ENCODE data around the gene XRRA1.
"Not testable (repeated sequence)": the region's sequence is repeated elsewhere in the genome, so short reads cannot be mapped to it uniquely, and the experiment has no call there.

The XRRA1 gene

GRCh38 chr11:74895340-74896116, 53.4 kb downstream of the XRRA1 start:
- DNase-seq (ENCODE audit: low read depth) = no peak

DNA sequence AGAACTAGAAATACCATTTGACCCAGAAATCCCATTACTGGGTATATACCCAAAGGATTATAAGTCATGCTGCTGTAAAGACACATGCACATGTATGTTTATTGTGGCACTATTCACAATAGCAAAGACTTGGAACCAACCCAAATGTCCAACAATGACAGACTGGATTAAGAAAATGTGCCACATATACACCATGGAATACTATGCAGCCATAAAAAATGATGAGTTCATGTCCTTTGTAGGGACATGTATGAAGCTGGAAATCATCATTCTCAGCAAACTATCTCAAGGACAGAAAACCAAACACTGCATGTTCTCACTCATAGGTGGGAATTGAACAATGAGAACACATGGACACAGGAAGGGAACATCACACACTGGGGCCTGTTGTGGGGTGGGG, 55.9 kb downstream of the XRRA1 start:
- DNase-seq (ENCODE audit: low read depth) = not testable (repeated sequence)

- no peak for DNase-seq (ENCODE audit: low read depth)
These were observed 71.8 kb downstream of the XRRA1 start for GRCh38 chr11:74877132-74877531.

DNA sequence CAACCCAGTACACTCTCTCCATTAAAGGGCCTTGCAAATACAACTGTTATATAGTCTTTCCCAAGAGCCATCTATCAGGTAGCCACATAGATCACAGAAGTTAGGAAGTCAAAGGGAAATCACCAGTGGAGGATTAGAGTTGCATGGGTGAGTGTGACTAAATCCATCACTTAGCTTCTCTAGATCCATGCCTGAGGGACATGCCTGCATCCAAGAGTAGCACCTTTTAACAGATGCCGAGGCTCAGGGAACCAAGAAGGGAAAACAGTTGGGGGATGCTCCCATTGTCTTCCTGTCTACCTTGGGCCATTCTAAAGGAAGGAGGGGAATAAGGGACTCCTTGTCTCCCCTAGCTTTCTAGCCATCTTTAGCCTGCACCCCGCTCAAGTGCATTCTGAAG, 77.9 kb downstream of the XRRA1 start:
- no peak for DNase-seq (ENCODE audit: low read depth)

GRCh38 chr11:74870485-74870884, 78.4 kb downstream of the XRRA1 start:
- no peak for DNase-seq (ENCODE audit: low read depth)

- no peak for DNase-seq (ENCODE audit: low read depth)
These were observed 82.3 kb downstream of the XRRA1 start for GRCh38 chr11:74866557-74866956.

DNA sequence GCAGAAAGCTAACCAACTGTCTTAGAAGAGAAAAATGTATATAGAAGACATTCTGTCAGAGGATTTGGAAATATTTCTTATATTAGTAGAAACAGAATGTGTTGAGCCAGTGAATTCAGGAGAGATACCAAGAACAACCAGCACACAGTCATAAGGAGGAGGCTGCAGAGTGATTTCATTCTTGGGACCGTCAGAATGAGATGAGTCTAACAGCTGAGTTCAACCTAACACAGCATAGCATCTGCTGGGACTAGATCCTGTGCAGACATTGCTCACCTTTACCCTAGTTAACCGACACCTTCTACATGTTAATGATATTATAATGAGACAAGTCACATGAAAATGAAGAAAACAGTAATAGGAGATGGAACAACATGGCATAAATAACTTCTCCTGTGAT, 85.5 kb downstream of the XRRA1 start:
- no peak for DNase-seq (ENCODE audit: low read depth)

DNA sequence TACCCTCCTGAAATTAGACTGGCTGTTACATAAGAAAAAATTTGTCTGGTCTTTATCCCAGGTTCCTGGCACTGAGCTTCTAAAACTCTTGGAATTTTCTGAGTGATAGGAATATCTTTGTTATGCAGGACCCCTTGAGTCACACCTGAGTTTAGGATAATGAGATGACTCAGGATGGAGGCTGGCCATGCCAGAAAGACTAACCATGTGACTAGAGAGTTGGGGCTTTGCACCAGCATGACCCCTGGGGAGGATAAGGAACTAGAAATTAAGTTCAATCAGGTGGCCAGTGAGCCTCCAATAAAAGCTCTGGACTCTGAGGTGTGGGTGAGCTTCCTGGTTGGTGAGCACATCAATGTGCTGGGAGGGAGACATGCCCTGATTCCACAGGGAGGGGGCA, 88.1 kb downstream of the XRRA1 start:
- DNase-seq (ENCODE audit: low read depth) = no peak

DNA sequence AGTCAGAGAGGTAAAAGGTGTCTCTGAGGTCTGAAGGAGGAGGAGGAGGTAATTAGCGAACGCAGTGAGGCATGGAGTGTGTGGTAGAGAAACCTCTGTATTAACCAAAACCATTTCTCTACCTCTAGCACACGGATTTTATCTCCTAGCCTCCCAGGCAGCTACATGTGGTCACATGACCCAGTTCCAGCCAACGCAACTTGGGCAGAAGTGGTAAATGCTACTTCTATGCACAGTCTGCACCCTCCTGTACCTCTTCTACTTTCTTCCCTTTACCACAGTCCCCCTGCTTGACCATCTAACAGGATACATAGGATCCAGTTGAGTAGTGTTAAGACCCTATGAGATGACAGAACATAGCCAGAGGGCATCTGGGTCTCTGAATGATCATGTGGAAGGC, 95.7 kb downstream of the XRRA1 start:
- DNase-seq (ENCODE audit: low read depth) = no peak

DNA sequence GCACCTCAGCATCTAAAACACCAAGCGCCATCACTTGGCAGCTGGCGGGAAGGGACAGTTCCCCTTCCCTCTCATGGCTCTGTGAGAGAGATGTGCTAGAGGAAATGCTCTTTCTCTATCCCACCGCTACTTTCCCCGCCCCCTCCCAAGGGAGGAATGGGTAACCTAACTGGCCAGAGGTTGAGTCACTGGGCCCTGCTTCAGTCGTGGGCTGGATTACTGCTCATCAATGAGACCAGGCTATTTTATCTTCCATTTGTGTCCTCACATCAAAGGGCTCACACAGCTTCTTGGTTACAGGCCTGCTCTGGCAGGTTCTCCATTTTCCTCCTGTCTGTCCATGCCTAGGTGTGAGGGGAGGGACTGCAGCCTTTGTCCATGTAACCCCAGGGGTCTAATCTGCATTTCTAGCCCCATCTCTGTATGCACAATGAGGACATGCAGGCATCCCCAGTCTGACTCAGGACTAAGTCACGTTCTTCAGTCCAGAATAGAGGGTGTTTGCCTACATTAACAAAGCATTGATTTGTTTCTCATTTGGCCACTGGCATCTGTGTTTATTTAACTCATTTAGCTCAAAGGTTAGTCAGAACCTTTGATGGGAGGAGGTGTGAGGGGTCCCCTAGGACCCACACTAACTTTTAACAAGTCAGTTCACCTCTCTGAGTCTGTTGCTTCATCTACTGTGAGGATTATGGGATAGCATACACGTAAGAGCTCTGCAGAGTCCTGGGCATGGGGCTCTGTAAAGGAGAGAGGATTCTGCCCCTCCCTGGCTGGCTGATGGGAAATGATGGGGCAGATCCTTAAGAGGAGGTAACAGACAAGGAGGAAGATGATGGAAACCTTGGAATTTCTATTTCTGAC, 99.1 kb downstream of the XRRA1 start:
- no peak for DNase-seq (ENCODE audit: low read depth)

DNA sequence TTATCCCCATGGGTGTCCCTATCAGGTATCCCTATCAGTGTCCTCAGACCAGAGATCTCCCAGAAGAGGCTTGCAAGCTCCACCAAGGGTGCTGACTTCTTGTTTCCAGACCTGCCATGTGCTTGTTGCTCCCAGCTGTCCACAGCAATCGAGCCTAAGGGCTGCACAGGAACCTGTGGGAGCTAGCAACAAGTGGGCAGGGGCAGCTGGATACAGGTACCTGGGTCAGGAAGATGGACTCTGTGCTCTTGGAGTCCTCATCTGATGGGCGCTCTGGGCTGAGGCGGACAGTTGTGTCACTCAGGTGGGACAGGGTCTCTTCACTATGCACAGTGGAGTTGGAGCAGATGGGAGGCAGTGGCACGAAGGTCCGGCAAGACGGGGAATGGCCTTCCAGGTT, 101.0 kb downstream of the XRRA1 start:
- DNase-seq (ENCODE audit: low read depth) = no peak

DNA sequence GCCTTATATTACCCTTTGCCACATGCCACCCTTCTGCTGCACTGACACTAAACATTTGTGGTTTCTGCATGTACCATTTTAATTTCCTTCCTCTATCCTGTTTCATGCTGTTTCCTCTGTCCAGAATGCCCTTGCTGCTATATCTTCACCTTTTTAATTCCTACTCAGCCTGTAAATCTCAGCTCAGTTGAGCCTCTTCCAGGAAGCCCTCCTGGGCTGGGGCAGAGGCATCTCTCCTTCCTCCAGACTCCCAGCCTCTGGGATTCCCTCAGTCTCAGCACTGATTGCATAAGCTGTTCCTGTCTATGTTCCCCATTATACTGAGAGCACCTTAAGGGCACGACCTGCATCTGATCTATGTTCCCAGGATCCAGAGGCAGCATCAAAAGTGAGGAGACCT, 101.5 kb downstream of the XRRA1 start:
- no peak for DNase-seq (ENCODE audit: low read depth)

DNA sequence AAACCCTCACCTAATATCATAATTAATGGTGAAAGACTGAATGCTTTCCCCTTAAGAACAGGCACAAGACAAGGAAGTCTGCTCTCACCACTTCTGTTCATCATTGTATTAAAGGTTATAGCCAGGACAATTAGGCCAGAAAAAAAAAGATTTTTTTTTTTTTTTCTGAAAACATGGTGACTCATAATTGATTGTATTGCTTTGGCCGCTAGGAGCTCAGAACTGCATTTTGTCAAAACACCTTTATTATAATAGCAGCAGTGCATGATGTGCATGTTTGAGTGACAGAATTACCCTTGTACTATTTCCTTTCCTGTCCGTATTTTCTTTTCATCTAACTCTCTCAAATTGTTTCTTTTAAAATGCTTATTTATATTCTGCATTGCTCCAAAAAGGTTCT, 102.1 kb downstream of the XRRA1 start:
- no peak for DNase-seq (ENCODE audit: low read depth)

DNA sequence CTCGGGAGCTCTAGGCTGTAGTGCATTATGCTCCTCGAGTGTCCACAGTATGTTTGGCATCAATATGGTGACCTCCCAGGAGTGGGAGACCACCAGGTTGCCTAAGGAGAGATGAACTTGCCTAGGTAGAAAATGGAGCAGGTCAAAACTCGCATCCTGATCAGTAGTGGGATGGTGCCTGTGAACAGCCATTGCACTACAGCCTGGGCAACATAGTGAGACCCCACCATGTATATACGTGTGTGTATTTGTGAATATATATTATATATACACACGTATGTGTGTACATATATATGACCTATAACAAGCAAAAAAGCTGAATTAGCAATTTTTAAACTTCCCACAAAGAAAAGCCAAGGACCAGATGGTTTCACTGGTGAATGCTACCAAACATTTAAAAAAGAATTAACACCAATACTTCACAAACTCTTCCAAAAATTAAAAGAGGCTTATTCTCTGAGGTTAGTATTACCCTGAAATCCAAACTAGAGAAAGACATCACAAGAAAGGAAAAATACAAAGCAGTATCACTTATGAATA, 102.8 kb downstream of the XRRA1 start:
- DNase-seq (ENCODE audit: low read depth) = no peak

- no peak for DNase-seq (ENCODE audit: low read depth)
These were observed 104.0 kb downstream of the XRRA1 start for GRCh38 chr11:74844865-74845264.

GRCh38 chr11:74844072-74844471, 104.8 kb downstream of the XRRA1 start:
- no peak for DNase-seq (ENCODE audit: low read depth)

DNA sequence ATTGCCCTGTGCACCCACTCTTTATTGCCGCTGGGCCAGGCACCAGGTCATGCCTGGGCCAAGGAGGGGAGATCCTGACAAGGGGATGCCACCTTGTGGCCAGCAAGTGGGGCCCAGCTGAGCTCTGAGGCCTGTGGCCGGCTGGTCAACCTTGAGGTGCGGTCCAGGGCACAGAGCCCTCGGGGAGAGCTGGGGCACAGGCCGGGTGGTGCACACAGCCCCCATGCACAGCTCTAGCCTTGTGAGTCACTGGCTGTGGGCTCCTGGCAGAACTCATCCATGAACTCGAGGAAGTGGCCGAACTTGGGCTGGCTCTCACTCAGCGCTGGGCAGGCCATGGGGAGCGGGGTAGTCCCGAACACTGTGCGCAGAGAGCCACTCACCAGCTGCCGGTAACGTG, 105.9 kb downstream of the XRRA1 start:
- no peak for DNase-seq (ENCODE audit: low read depth)

DNA sequence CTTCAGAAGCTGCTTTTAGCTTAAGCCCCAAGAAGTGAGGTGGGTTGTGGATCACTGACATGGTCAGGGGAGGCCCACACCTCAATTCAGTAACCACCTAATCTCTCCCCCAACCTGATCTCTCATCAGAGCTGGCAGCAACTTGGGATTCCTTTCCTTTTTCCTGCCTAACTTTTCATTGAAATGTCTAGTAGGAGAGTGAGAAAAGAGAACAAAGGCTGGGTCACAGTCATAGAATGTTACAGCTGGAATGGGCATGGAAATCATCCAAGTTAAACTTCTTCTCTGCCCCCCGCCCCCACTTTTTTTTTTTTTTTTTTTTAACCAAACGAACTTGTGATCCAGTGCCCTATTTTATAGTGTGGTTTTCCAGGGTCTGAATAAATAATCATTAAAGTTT, 108.4 kb downstream of the XRRA1 start:
- DNase-seq (ENCODE audit: low read depth) = no peak

DNA sequence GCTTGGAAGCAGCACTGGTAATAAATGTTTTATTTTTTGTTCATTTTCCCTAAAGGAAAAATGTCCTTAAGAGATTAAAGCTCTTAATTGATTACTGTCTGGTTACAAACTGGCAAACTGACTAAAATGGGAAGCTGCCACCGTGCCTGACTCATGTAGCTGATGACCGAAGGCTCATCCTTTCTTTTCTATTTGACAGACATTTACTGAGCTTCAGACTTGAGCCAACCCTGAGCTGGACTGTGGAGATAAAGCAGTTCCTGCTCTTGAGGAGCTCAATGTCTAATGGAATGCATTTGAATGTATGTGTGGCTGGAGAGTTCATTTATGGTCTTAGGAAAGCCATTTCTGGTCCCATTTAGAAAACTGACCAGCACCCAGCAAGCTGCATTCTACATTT, 108.9 kb downstream of the XRRA1 start:
- no peak for DNase-seq (ENCODE audit: low read depth)

GRCh38 chr11:74839446-74839845, 109.4 kb downstream of the XRRA1 start:
- no peak for DNase-seq (ENCODE audit: low read depth)

GRCh38 chr11:74838188-74838587, 110.7 kb downstream of the XRRA1 start:
- DNase-seq (ENCODE audit: low read depth) = no peak

- DNase-seq (ENCODE audit: low read depth) = no peak
These were observed 111.7 kb downstream of the XRRA1 start for GRCh38 chr11:74837191-74837590.

DNA sequence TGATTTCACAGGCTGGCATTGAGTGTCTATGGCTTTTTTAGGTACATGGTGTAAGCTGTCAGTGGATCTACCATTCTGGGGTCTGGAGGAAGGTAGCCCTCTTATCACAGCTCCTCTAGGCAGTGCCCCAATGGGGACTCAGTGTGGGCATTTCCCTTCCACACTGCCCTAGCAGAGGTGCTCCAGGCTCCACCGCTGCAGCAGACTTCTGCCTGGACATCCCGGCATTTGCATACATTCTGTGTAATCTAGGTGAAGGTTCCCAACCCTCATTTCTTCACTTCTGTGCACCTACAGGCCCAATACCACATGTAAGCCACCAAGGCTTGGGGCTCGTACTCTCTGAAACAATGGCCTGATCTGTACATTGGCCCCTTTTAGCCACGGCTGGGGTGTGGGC, 122.0 kb downstream of the XRRA1 start:
- DNase-seq (ENCODE audit: low read depth) = no peak
